IMR-90 (cell line): ENCODE measurements around the gene PTPRG. TPM values are rescaled to one million over a fixed set of nuclear protein-coding genes. Genes with fewer than 3 reads are reported as not detected.

ENCODE experiments used
- ATAC-seq: fragments of 200-7000 bp; cut with Tn5 transposase; 2 replicates; pipeline ENCODE4 v1.9.1; 2020; ENCODE audit warnings: low read depth, mild to moderate bottlenecking, moderate library complexity
- BruUV-seq: library from RNA; stranded (reverse); fragments of 400-500 nt; replicated peaks from 2 replicates; lab custom pipeline; 2021; lab: Mats Ljungman, UMichigan
- CTCF ChIA-PET: fragments of 300-600 bp; formaldehyde crosslinking; extraction: SDS; loops from one replicate; lab custom pipeline; 2021; ENCODE audit warnings: antibody characterized with exemption; lab: Yijun Ruan, JAX
- POLR2A ChIA-PET: fragments of 300-600 bp; sonication (Branson Sonifier 250); formaldehyde crosslinking; loops from one replicate; lab custom pipeline; 2022; ENCODE audit warnings: antibody characterized with exemption; ENCODE audit not compliant: unreplicated experiment; lab: Charles Lee
- DNase-seq: peaks from one replicate; pipeline ENCODE4 v3.0.0; 2013
- H2AFZ ChIP-seq: replicated peaks from 2 replicates; pipeline ENCODE3; 2013; ENCODE audit warnings: low read length, mild to moderate bottlenecking; ENCODE audit not compliant: poor library complexity
- H2AK5ac ChIP-seq: 2 replicates; pipeline ENCODE4 v1.6.1; 2013; ENCODE audit warnings: low read depth, low read length, inconsistent platforms
- H2AK9ac ChIP-seq: replicated peaks from 2 replicates; pipeline ENCODE3; 2013; ENCODE audit warnings: mild to moderate bottlenecking, low read depth, low read length, moderate library complexity; ENCODE audit not compliant: poor library complexity
- H2BK120ac ChIP-seq: 2 replicates; pipeline ENCODE4 v1.6.1; 2013; ENCODE audit warnings: low read depth, low read length, inconsistent platforms
- H2BK15ac ChIP-seq: 3 replicates; pipeline ENCODE4 v1.6.1; 2013; ENCODE audit warnings: low read depth, low read length, inconsistent platforms
- H2BK20ac ChIP-seq: 2 replicates; pipeline ENCODE4 v1.6.1; 2013; ENCODE audit warnings: low read depth, mild to moderate bottlenecking, inconsistent platforms, low read length, moderate library complexity
- H2BK5ac ChIP-seq: 2 replicates; pipeline ENCODE4 v1.6.1; 2013; ENCODE audit warnings: mild to moderate bottlenecking, low read depth, low read length, inconsistent platforms; ENCODE audit not compliant: poor library complexity, severe bottlenecking
- H3K14ac ChIP-seq: replicated peaks from 2 replicates; pipeline ENCODE4 v1.6.1; 2013; ENCODE audit warnings: low read depth, low read length, inconsistent platforms
- H3K18ac ChIP-seq: 2 replicates; pipeline ENCODE4 v1.6.1; 2013; ENCODE audit warnings: low read depth, low read length, control low read depth
- H3K23ac ChIP-seq: 2 replicates; pipeline ENCODE4 v1.6.1; 2013; ENCODE audit warnings: low read depth, low read length, inconsistent platforms
- H3K27ac ChIP-seq: 2 replicates; pipeline ENCODE4 v1.5.1; 2013; ENCODE audit warnings: mild to moderate bottlenecking, control low read depth, low read length; ENCODE audit not compliant: insufficient read depth
- H3K27me3 ChIP-seq: 2 replicates; pipeline ENCODE4 v1.6.1; 2013; ENCODE audit warnings: low read length; ENCODE audit not compliant: control insufficient read depth, insufficient read depth
- H3K36me3 ChIP-seq: 2 replicates; pipeline ENCODE4 v1.6.1; 2013; ENCODE audit warnings: low read length, mixed read lengths; ENCODE audit not compliant: control insufficient read depth, insufficient read depth
- H3K4ac ChIP-seq: 2 replicates; pipeline ENCODE4 v1.6.1; 2013; ENCODE audit warnings: low read depth, low read length, inconsistent platforms
- H3K4me1 ChIP-seq: 2 replicates; pipeline ENCODE4 v1.6.1; 2013; ENCODE audit warnings: low read length, mixed read lengths; ENCODE audit not compliant: control insufficient read depth, insufficient read depth
- H3K4me2 ChIP-seq: 2 replicates; pipeline ENCODE4 v1.6.1; 2013; ENCODE audit warnings: low read depth, mild to moderate bottlenecking, control low read depth, low read length, moderate library complexity
- H3K4me3 ChIP-seq: 2 replicates; pipeline ENCODE4 v1.5.1; 2013; ENCODE audit warnings: low read depth, mild to moderate bottlenecking, control low read depth, low read length, moderate library complexity; ENCODE audit not compliant: insufficient read depth
- H3K56ac ChIP-seq: 2 replicates; pipeline ENCODE4 v1.6.1; 2013; ENCODE audit warnings: low read length, inconsistent platforms; ENCODE audit not compliant: insufficient read depth; ENCODE audit errors: extremely low read depth
- H3K79me1 ChIP-seq, 2 experiments: 2 replicates each; pipeline ENCODE4 v1.6.1; 2013; ENCODE audit warnings: low read length in 2 of 2, inconsistent platforms in 1 of 2, low read depth in 1 of 2
- H3K9ac ChIP-seq: 2 replicates; pipeline ENCODE4 v1.6.1; 2013; ENCODE audit warnings: low read depth, low read length, control low read depth
- H3K9me1 ChIP-seq: 2 replicates; pipeline ENCODE4 v1.6.1; 2013; ENCODE audit warnings: low read length, inconsistent platforms; ENCODE audit not compliant: insufficient read depth
- H3K9me3 ChIP-seq: 2 replicates; pipeline ENCODE4 v1.6.1; 2013; ENCODE audit warnings: low read length; ENCODE audit not compliant: control insufficient read depth, insufficient read depth
- H4K20me1 ChIP-seq: 2 replicates; pipeline ENCODE4 v1.6.1; 2013; ENCODE audit warnings: low read length, inconsistent platforms; ENCODE audit not compliant: insufficient read depth
- H4K5ac ChIP-seq: 2 replicates; pipeline ENCODE4 v1.6.1; 2013; ENCODE audit warnings: mild to moderate bottlenecking, low read depth, low read length, control low read depth
- H4K8ac ChIP-seq, 2 experiments: 2 replicates each; pipeline ENCODE4 v1.6.1; 2013; ENCODE audit warnings: low read depth in 2 of 2, low read length in 2 of 2, control low read depth in 1 of 2, inconsistent platforms in 1 of 2
- H4K91ac ChIP-seq: 2 replicates; pipeline ENCODE4 v1.6.1; 2013; ENCODE audit warnings: low read depth, low read length, inconsistent platforms; ENCODE audit not compliant: insufficient read depth
- MXI1 ChIP-seq: IDR thresholded peaks from 2 replicates; pipeline ENCODE4 v1.6.1; 2012; ENCODE audit warnings: low read depth, mild to moderate bottlenecking, low read length, moderate library complexity, borderline replicate concordance
- WGBS, 2 experiments: methylation state at CpG; one replicate each; pipeline versions ENCODE4 v1.1.5 to v1.1.7; 2013; ENCODE audit warnings: missing lambda C conversion rate in 2 of 2; ENCODE audit not compliant: insufficient read length in 1 of 2; ENCODE audit errors: extremely low coverage in 2 of 2; 5-methylcytosine and 5-hydroxymethylcytosine counted together
- dilution Hi-C: fragments of 300-500 bp; cut with HindIII; formaldehyde crosslinking; loops from one replicate; pipeline ENCODE4 v1.14.3; 2018; ENCODE audit warnings: low sequenced_read_pairs; ENCODE audit not compliant: unreplicated experiment
- in situ Hi-C: fragments of 300-500 bp; cut with MboI; formaldehyde crosslinking; loops from 3 replicates; pipeline ENCODE4 v1.14.3; 2019; ENCODE audit warnings: low sequenced_read_pairs, inconsistent platforms, mixed read lengths
- intact Hi-C: fragments of 100-400 bp; cut with micrococcal nuclease; formaldehyde crosslinking; loops from 2 replicates; pipeline ENCODE4 v1.10.0; 2022
- polyA plus RNA-seq, 3 experiments: library from polyadenylated mRNA; depleted of rRNA; stranded (reverse); fragments of >200 nt; gene quantifications; 2 replicates each; pipeline ENCODE4 v1.2.3, GENCODE V29; 2012; ENCODE audit warnings: low replicate concordance in 1 of 3
- total RNA-seq: library from RNA; depleted of rRNA; stranded (reverse); fragments of >200 nt; gene quantifications from 2 replicates; pipeline ENCODE4 v1.2.3, GENCODE V29; 2012

The PTPRG gene
- total and polyA plus RNA-seq, 2 of the 4 experiments (the other 2 are of a cell fraction), result 7.7 to 31.0 TPM

DNA sequence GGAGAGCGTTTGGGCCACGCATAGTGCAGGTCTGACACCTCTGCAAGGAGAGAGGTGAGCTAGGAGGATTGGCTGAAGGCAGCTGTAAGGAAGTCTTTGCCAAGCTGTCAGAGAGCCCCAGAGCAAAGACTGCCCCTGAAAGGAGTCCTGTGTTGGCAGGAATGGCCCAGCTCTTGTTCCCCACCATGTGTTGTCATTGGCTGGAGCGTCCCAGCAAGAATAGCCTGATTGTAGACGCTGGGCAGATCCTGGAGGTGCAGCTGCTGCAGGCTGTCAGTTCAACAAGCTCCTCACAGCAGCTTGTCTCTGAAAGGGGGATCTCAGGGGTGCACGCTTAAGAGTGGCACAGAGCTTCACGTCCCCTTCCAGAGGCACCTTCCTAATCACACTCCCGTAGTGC is 574.4 kb downstream of the PTPRG start:
- ChIA-PET POLR2A (interaction anchor here (0.6 kb wide), 1 partner anchor 517 kb away, joined by 4 read pairs; no protein-coding TSS in a partner anchor), CTCF (no interaction called here)
- no peak overlapping the region for H2AK9ac ChIP-seq
- DNase-seq, result no peak
- no peak overlapping the region for H4K8ac ChIP-seq
- H3K4ac ChIP-seq, result no peak overlapping the region
- no peaks in the 10 kb centered on the region for H4K20me1 ChIP-seq
- no peaks in the 10 kb centered on the region for H3K27me3 ChIP-seq
- no peaks in the 10 kb centered on the region for H3K9me3 ChIP-seq
- WGBS, 2 experiments, result 75% methylated on average over 5 of the region's 7 CpGs; no CpG with 5 or more reads in 1 of the 2 experiments
- ATAC-seq, result no peak
- H3K79me1 ChIP-seq, result no peaks in the 10 kb centered on the region
- no peak for TF ChIP-seq MXI1
- no peaks in the 10 kb centered on the region for H3K4me1 ChIP-seq
- H3K4me2 ChIP-seq, result no peak overlapping the region
- no peaks in the 10 kb centered on the region; the same call in 1 of the 2 replicates for H3K36me3 ChIP-seq
- dilution Hi-C loops (no loop called here), in situ Hi-C loops (no loop called here), intact Hi-C loops (no loop called here)
- H3K23ac ChIP-seq, result no peak overlapping the region
- no peak overlapping the region for H3K4me3 ChIP-seq
- no peak overlapping the region for H2BK5ac ChIP-seq
- H3K27ac ChIP-seq, result no peak overlapping the region
- no peak overlapping the region for H4K5ac ChIP-seq
- H3K9ac ChIP-seq, result no peak overlapping the region
- H3K56ac ChIP-seq, result no peak overlapping the region
- H2AK5ac ChIP-seq, result no peak overlapping the region
- no peak overlapping the region for H2BK20ac ChIP-seq
- BruUV-seq, result no TSS peak
- no peak overlapping the region for H2BK15ac ChIP-seq
- H2AFZ ChIP-seq, result no peak overlapping the region
- H3K9me1 ChIP-seq, result 0 out of 2 replicates have a peak, but pooled peaks cover 3% of the 10 kb centered on the region
- H3K18ac ChIP-seq, result no peak overlapping the region
- no peak overlapping the region for H2BK120ac ChIP-seq
- H3K14ac ChIP-seq, result no peak overlapping the region
- H4K91ac ChIP-seq, result no peak overlapping the region
